Esophagus muscularis mucosa (tissue), 4 donors: Measurements from ENCODE around the gene ABCF2.

Source experiments
- EP300 ChIP-seq: sonication (generic); formaldehyde crosslinking; IDR thresholded peaks from one replicate; pipeline ENCODE4 v1.6.1; 2017; ENCODE audit warnings: antibody characterized with exemption
- POLR2A ChIP-seq: fragments of 450-650 bp; IDR thresholded peaks from one replicate; pipeline ENCODE4 v1.6.1; 2017; ENCODE audit warnings: antibody characterized with exemption, moderate library complexity, mild to moderate bottlenecking, low read depth
- POLR2AphosphoS5 ChIP-seq, 2 donors: sonication (generic); formaldehyde crosslinking; IDR thresholded peaks; one replicate each; pipeline ENCODE4 v1.6.1; 2017; ENCODE audit warnings: antibody characterized with exemption in 2 of 2
- TF ChIP-seq, protein P1 (sequence below), 3 experiments: fragments of 200-600 bp in 2 of 3; fragments of 450-650 bp in 1 of 3; sonication (generic) in 2 of 3; IDR thresholded peaks; one replicate each; pipeline ENCODE4 v1.5.1; 2017 to 2019; ENCODE audit warnings: antibody characterized with exemption in 3 of 3, mild to moderate bottlenecking in 2 of 3, moderate library complexity in 1 of 3

DNA sequence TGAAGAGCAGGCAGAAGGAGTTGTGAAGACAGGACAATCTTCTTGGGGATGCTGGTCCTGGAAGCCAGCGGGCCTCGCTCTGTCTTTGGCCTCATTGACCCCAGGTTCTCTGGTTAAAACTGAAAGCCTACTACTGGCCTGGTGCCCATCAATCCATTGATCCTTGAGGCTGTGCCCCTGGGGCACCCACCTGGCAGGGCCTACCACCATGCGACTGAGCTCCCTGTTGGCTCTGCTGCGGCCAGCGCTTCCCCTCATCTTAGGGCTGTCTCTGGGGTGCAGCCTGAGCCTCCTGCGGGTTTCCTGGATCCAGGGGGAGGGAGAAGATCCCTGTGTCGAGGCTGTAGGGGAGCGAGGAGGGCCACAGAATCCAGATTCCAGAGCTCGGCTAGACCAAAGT lies 6.8 kb upstream of the ABCF2 start:
- TF ChIP-seq, protein P1, sequence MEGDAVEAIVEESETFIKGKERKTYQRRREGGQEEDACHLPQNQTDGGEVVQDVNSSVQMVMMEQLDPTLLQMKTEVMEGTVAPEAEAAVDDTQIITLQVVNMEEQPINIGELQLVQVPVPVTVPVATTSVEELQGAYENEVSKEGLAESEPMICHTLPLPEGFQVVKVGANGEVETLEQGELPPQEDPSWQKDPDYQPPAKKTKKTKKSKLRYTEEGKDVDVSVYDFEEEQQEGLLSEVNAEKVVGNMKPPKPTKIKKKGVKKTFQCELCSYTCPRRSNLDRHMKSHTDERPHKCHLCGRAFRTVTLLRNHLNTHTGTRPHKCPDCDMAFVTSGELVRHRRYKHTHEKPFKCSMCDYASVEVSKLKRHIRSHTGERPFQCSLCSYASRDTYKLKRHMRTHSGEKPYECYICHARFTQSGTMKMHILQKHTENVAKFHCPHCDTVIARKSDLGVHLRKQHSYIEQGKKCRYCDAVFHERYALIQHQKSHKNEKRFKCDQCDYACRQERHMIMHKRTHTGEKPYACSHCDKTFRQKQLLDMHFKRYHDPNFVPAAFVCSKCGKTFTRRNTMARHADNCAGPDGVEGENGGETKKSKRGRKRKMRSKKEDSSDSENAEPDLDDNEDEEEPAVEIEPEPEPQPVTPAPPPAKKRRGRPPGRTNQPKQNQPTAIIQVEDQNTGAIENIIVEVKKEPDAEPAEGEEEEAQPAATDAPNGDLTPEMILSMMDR (IDR thresholded peaks at IDR 0.05) = no peak
- no peak for TF ChIP-seq POLR2A
- TF ChIP-seq EP300 = no peak
- TF ChIP-seq POLR2AphosphoS5 (IDR thresholded peaks at IDR 0.05) = no peak
